Suprapubic skin (tissue), 3 donors: ENCODE measurements around the gene PABPN1L.

Experiments used
- CTCF ChIP-seq, 2 donors: fragments of 200-600 bp in 1 of 2; fragments of 450-650 bp in 1 of 2; sonication (generic) in 1 of 2; IDR thresholded peaks; one replicate each; pipeline ENCODE4 v1.5.1; 2016 to 2019; ENCODE audit warnings: antibody characterized with exemption in 2 of 2, mild to moderate bottlenecking in 1 of 2, moderate library complexity in 1 of 2
- POLR2AphosphoS5 ChIP-seq, 3 donors: sonication (generic); formaldehyde crosslinking; IDR thresholded peaks; one replicate each; pipeline ENCODE4 v1.6.1; 2017; ENCODE audit warnings: antibody characterized with exemption in 3 of 3

- TF ChIP-seq CTCF (IDR thresholded peaks at IDR 0.05) (no peak), POLR2AphosphoS5 (IDR thresholded peaks at IDR 0.05) (no peak)
These were observed 48.4 kb upstream of the PABPN1L start for GRCh38 chr16:88914750-88915368.
